ENCODE data around the gene RBM3. TPM values are rescaled to one million over a fixed set of nuclear protein-coding genes. Genes with fewer than 3 reads are reported as not detected.
"Not testable (repeated sequence)": the region's sequence is repeated elsewhere in the genome, so short reads cannot be mapped to it uniquely, and the experiment has no call there.

The RBM3 gene
- total and polyA plus RNA-seq, 2 of the 4 experiments (the other 2 are of a cell fraction) = 243 to 386 TPM

DNA sequence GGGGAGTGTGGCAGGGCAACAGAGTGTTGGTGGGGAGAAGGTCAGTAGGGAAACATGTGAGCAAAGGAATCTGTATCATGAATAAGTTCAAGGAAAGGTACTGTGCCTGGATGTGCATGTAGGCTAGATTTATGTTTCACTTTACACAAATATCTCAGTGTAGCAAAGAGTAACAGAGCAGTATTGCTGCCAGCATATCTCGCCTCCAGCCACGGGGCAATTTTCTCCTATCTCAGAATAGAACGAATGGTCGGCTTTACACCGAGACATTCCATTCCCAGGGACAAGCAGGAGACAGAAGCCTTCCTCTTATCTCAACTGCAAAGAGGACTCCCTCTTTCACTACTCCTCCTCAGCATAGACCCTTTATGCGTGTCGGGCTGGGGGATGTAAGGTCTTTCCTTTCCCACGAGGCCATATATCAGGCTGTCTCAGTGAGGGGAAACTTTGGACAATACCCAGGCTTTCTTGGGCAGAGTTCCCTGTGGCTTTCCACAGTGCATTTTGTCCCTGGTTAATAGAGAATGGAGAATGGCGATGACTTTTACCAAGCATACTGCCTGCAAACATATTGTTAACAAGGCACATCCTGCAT, 18.5 kb upstream of the RBM3 start:
- H3K27ac ChIP-seq (ENCODE audit: insufficient read depth, low read length); H3K9me1 ChIP-seq (ENCODE audit: insufficient read depth, low read length); H3K4me3 ChIP-seq (ENCODE audit: insufficient read depth, low read depth, low read length); H3K23ac ChIP-seq (ENCODE audit: low read depth, low read length); in situ Hi-C loops (cut with MboI; ENCODE audit: low sequenced_read_pairs); H4K5ac ChIP-seq (ENCODE audit: low read depth, low read length); H3K4me1 ChIP-seq (ENCODE audit: control insufficient read depth, insufficient read depth, low read length); dilution Hi-C loops (cut with HindIII; ENCODE audit: low sequenced_read_pairs, unreplicated experiment); H4K20me1 ChIP-seq (ENCODE audit: insufficient read depth, low read length); H3K4ac ChIP-seq (ENCODE audit: low read depth, low read length); intact Hi-C loops (cut with micrococcal nuclease); DNase-seq; H3K14ac ChIP-seq (replicated peaks; ENCODE audit: low read depth, low read length); H3K27me3 ChIP-seq (ENCODE audit: control insufficient read depth, insufficient read depth, low read length); CTCF ChIA-PET; H2BK15ac ChIP-seq (ENCODE audit: low read depth, low read length); H2BK20ac ChIP-seq (ENCODE audit: low read depth, low read length); ATAC-seq (ENCODE audit: low read depth); POLR2A ChIA-PET (ENCODE audit: unreplicated experiment); H3K79me1 ChIP-seq (ENCODE audit: low read depth in 1 of 2, low read length in 2 of 2); H2AFZ ChIP-seq (replicated peaks; ENCODE audit: low read length, poor library complexity); H3K56ac ChIP-seq (ENCODE audit: extremely low read depth, insufficient read depth, low read length); H3K18ac ChIP-seq (ENCODE audit: low read depth, low read length); H2BK120ac ChIP-seq (ENCODE audit: low read depth, low read length); H3K4me2 ChIP-seq (ENCODE audit: low read depth, low read length); H3K9me3 ChIP-seq (ENCODE audit: control insufficient read depth, insufficient read depth, low read length); H3K9ac ChIP-seq (ENCODE audit: low read depth, low read length); H2AK5ac ChIP-seq (ENCODE audit: low read depth, low read length); H2BK5ac ChIP-seq (ENCODE audit: low read depth, low read length, poor library complexity, severe bottlenecking); H2AK9ac ChIP-seq (replicated peaks; ENCODE audit: low read depth, low read length, poor library complexity); H4K8ac ChIP-seq (ENCODE audit: low read depth in 2 of 2, low read length in 2 of 2); BruUV-seq (replicated peaks); H4K91ac ChIP-seq (ENCODE audit: insufficient read depth, low read depth, low read length): not testable (repeated sequence)
- H3K36me3 ChIP-seq (ENCODE audit: control insufficient read depth, insufficient read depth, low read length) = peaks cover 26% of the 10 kb centered on the region
- no CpG with 5 or more reads among the region's 9 CpGs for WGBS, 2 experiments (ENCODE audit: extremely low coverage in 2 of 2, insufficient read length in 1 of 2)

Data from IMR-90 (cell line).